GM12891 (cell line): ENCODE measurements around the gene LNP1.

ENCODE experiments used
- POLR2A ChIP-seq: IDR thresholded peaks from 2 replicates; pipeline ENCODE4 v1.6.1; 2011; ENCODE audit warnings: low read depth, low read length, control low read depth
- SPI1 ChIP-seq: IDR thresholded peaks from 2 replicates; pipeline ENCODE4 v1.6.1; 2011; ENCODE audit warnings: low read depth, low read length, control low read depth

GRCh38 chr3:100361897-100362296 lies 39.4 kb upstream of the LNP1 start:
- TF ChIP-seq SPI1 (no peak), POLR2A (no peak)
